GM12891 (cell line): ENCODE results near the gene PSD.

Experiments used
- PAX5 ChIP-seq: IDR thresholded peaks from 2 replicates; pipeline ENCODE4 v1.6.1; 2011; ENCODE audit warnings: low read length, moderate library complexity, mild to moderate bottlenecking; ENCODE audit not compliant: insufficient read depth, severe bottlenecking
- POLR2A ChIP-seq: IDR thresholded peaks from 2 replicates; pipeline ENCODE4 v1.6.1; 2011; ENCODE audit warnings: low read depth, low read length, control low read depth
- POLR2AphosphoS5 ChIP-seq: IDR thresholded peaks from 2 replicates; pipeline ENCODE4 v1.6.1; 2011; ENCODE audit warnings: low read depth, low read length, control low read depth

DNA sequence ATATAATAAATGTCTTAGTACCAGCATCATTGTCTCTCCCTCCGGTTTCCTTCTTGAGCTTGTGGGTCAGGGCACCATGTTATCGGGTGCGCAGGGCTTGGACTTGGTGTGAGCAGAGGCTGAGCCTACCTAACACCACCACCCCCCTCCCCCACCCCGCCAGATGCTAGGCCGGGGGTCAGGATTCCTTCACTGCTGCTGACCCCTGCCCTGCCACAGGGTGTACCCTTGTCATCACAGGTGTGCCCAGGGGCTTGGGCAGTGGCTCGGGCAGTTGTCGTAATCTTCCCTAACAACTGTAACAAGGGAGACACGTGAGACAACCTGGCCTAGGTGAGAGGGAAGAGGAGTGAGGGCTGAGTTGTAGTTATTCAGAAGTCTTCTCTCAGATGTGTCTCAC is 35.7 kb downstream of the PSD start:
- TF ChIP-seq POLR2A: no peak
- no peak for TF ChIP-seq PAX5
- TF ChIP-seq POLR2AphosphoS5: no peak
